ENCODE data around the gene HSPH1. TPM values are rescaled to one million over a fixed set of nuclear protein-coding genes. Genes with fewer than 3 reads are reported as not detected.

HSPH1 gene
- total and polyA plus RNA-seq, 4 donors, result 11.0 to 30.3 (median 20.3) TPM

DNA sequence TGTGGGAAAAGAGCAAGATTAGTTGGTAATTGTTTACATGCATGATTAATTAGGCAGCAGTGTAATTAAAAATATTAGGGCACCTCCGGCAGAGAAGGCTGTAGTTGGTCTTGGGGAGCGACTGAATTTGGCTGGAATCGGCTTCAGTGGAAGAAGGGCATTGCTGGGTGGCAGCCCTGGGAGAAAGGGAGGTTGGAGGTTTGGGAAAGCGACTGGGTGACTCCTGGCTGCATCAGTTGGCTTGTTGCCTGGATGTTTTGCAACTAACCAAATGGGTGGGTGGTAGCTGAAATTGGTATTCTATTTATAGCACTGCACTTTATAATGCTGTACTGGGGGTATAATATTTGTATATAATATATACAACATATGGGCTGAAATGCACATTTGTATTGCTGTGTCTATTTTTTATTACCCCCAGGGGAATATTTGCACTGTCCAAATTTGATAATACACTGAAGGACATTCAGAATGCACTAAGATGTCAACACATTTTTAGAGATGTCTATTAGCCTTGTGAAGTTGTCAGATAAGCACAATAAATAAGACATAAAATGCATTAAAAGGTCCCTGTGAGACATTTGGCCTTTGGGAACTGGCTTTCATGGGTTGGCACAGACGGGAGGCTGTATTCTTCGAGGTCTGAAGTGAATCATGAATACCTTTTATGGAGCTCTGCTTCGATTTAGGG, 39.8 kb upstream of the HSPH1 start:
- TF ChIP-seq GABPA (IDR thresholded peaks at IDR 0.05 in 1 of 2, conservative IDR thresholded peaks at IDR 0.05 in 1 of 2) (no peak), RAD21 (IDR thresholded peaks at IDR 0.05) (no peak), HNF4G (IDR thresholded peaks at IDR 0.05) (no peak), FOXA1 (IDR thresholded peaks at IDR 0.05) (no peak), JUND (IDR thresholded peaks at IDR 0.05) (no peak), EGR1 (IDR thresholded peaks at IDR 0.05; ENCODE audit: low read depth in 2 of 2) (peak; percentile 48 to 57)
- TF ChIP-seq, protein P1, sequence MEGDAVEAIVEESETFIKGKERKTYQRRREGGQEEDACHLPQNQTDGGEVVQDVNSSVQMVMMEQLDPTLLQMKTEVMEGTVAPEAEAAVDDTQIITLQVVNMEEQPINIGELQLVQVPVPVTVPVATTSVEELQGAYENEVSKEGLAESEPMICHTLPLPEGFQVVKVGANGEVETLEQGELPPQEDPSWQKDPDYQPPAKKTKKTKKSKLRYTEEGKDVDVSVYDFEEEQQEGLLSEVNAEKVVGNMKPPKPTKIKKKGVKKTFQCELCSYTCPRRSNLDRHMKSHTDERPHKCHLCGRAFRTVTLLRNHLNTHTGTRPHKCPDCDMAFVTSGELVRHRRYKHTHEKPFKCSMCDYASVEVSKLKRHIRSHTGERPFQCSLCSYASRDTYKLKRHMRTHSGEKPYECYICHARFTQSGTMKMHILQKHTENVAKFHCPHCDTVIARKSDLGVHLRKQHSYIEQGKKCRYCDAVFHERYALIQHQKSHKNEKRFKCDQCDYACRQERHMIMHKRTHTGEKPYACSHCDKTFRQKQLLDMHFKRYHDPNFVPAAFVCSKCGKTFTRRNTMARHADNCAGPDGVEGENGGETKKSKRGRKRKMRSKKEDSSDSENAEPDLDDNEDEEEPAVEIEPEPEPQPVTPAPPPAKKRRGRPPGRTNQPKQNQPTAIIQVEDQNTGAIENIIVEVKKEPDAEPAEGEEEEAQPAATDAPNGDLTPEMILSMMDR (IDR thresholded peaks at IDR 0.05; ENCODE audit: low read depth, low read length, missing input control), result no peak
- TF ChIP-seq, protein P2, sequence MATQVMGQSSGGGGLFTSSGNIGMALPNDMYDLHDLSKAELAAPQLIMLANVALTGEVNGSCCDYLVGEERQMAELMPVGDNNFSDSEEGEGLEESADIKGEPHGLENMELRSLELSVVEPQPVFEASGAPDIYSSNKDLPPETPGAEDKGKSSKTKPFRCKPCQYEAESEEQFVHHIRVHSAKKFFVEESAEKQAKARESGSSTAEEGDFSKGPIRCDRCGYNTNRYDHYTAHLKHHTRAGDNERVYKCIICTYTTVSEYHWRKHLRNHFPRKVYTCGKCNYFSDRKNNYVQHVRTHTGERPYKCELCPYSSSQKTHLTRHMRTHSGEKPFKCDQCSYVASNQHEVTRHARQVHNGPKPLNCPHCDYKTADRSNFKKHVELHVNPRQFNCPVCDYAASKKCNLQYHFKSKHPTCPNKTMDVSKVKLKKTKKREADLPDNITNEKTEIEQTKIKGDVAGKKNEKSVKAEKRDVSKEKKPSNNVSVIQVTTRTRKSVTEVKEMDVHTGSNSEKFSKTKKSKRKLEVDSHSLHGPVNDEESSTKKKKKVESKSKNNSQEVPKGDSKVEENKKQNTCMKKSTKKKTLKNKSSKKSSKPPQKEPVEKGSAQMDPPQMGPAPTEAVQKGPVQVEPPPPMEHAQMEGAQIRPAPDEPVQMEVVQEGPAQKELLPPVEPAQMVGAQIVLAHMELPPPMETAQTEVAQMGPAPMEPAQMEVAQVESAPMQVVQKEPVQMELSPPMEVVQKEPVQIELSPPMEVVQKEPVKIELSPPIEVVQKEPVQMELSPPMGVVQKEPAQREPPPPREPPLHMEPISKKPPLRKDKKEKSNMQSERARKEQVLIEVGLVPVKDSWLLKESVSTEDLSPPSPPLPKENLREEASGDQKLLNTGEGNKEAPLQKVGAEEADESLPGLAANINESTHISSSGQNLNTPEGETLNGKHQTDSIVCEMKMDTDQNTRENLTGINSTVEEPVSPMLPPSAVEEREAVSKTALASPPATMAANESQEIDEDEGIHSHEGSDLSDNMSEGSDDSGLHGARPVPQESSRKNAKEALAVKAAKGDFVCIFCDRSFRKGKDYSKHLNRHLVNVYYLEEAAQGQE (IDR thresholded peaks at IDR 0.05), result no peak
- H3K27ac ChIP-seq (ENCODE audit: low read depth in 1 of 2, low read length in 2 of 2), result peak overlapping the region; percentile 90 to 94

DNA sequence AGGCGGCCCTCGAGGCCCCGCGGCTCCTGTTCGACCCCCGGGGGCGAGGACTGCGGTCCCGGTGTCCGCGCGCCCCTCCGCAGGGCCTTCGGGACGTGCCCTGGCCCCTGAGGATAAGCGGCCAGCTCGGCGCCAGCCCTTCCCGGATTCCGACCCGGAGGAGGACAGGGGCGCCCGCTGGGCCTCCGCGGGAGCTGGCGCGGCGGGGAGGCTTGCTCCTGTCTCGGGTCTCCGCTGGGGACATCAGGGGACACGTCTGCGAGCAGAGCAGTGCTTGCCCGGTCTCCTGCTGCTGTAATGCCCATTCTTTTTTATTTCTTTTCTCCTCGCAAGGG, 38.9 kb upstream of the HSPH1 start:
- no peak for TF ChIP-seq FOXA2 (IDR thresholded peaks at IDR 0.05)
- TF ChIP-seq NR2F2 (IDR thresholded peaks at IDR 0.05), result no peak
- no peak for TF ChIP-seq RAD21 (IDR thresholded peaks at IDR 0.05)
- TF ChIP-seq ZBTB33 (IDR thresholded peaks at IDR 0.05), result no peak
- TF ChIP-seq, protein P1 (IDR thresholded peaks at IDR 0.05; ENCODE audit: low read depth, low read length, missing input control), result no peak
- no peak for TF ChIP-seq FOXA1 (IDR thresholded peaks at IDR 0.05)
- TF ChIP-seq, protein P3, sequence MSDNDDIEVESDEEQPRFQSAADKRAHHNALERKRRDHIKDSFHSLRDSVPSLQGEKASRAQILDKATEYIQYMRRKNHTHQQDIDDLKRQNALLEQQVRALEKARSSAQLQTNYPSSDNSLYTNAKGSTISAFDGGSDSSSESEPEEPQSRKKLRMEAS (IDR thresholded peaks at IDR 0.05), result no peak
- TF ChIP-seq TAF1 (conservative IDR thresholded peaks at IDR 0.05), result no peak
- Histone ChIP-seq H3K27ac (ENCODE audit: low read depth in 1 of 2, low read length in 2 of 2) (peak overlapping the region; percentile 90 to 94), H3K9ac (ENCODE audit: low read depth in 1 of 2, low read length in 2 of 2) (peak overlapping the region; percentile 49 to 68), H3K9me3 (ENCODE audit: control insufficient read depth in 4 of 4, low read length in 3 of 4) (no peaks in the 10 kb centered on the region), H3K4me1 (ENCODE audit: control insufficient read depth in 4 of 4, insufficient read depth in 4 of 4, low read length in 3 of 4) (peaks cover 2 to 18% (median 10%) of the 10 kb centered on the region in 4 donors), H3K36me3 (ENCODE audit: control insufficient read depth in 4 of 4, insufficient read depth in 3 of 4, low read depth in 1 of 4, low read length in 3 of 4) (no peaks in the 10 kb centered on the region), H3K27me3 (ENCODE audit: control insufficient read depth in 4 of 4, insufficient read depth in 4 of 4, low read length in 3 of 4) (no peaks in the 10 kb centered on the region), H3K4me3 (ENCODE audit: low read depth in 1 of 3, low read length in 3 of 3) (peak overlapping the region; percentile 53 to 95 (median 70))
- WGBS, result under 1% methylated on average over 34 of the region's 34 CpGs
- no peak for DNase-seq (ENCODE audit: low spot score)

More for the DNA sequence above, 39.8 kb upstream of the HSPH1 start:
- DNase-seq (ENCODE audit: low spot score), result no peak
- Histone ChIP-seq H3K4me1 (ENCODE audit: control insufficient read depth in 4 of 4, insufficient read depth in 4 of 4, low read length in 3 of 4) (peaks cover 2 to 18% (median 10%) of the 10 kb centered on the region in 4 donors), H3K36me3 (ENCODE audit: control insufficient read depth in 4 of 4, insufficient read depth in 3 of 4, low read depth in 1 of 4, low read length in 3 of 4) (no peaks in the 10 kb centered on the region), H3K9ac (ENCODE audit: low read depth in 1 of 2, low read length in 2 of 2) (peak overlapping the region in 1 of 2 donors; percentile 49), H3K27me3 (ENCODE audit: control insufficient read depth in 4 of 4, insufficient read depth in 4 of 4, low read length in 3 of 4) (no peaks in the 10 kb centered on the region), H3K9me3 (ENCODE audit: control insufficient read depth in 4 of 4, low read length in 3 of 4) (no peaks in the 10 kb centered on the region), H3K4me3 (ENCODE audit: low read depth in 1 of 3, low read length in 3 of 3) (peak overlapping the region in 2 of 3 donors; percentile 70 to 95)
- WGBS, result 52% methylated on average over 7 of the region's 7 CpGs
